Urinary bladder (tissue), 4 donors: ENCODE measurements around the gene AFAP1. TPM values are rescaled to one million over a fixed set of nuclear protein-coding genes. Genes with fewer than 3 reads are reported as not detected.
A peak's percentile ranks its signal among the peaks of the same experiment; 100 is the strongest.

Experiments
- DNase-seq: peaks from one replicate; pipeline ENCODE4 v3.0.0-alpha.2; 2015; ENCODE audit errors: extremely low spot score
- H3K27ac ChIP-seq: one replicate; pipeline ENCODE4 v1.5.1; 2013; ENCODE audit warnings: low read depth, mild to moderate bottlenecking, moderate library complexity
- H3K36me3 ChIP-seq: one replicate; pipeline ENCODE4 v1.6.1; 2013; ENCODE audit warnings: mild to moderate bottlenecking, moderate library complexity; ENCODE audit not compliant: insufficient read depth
- H3K4me1 ChIP-seq: one replicate; pipeline ENCODE4 v1.6.1; 2013; ENCODE audit warnings: mild to moderate bottlenecking, moderate library complexity; ENCODE audit not compliant: insufficient read depth
- H3K4me3 ChIP-seq: one replicate; pipeline ENCODE4 v1.5.1; 2013; ENCODE audit warnings: low read depth, low read length
- WGBS: extraction: QIAGEN DNeasy Blood & Tissue Kit; methylation state at CpG from one replicate; pipeline ENCODE4 v1.1.7; 2013; 5-methylcytosine and 5-hydroxymethylcytosine counted together
- polyA plus RNA-seq: library from polyadenylated mRNA; stranded (reverse); fragments of 200-250 nt; gene quantifications from one replicate; pipeline ENCODE4 v1.2.3, GENCODE V29; 2013
- total RNA-seq: library from RNA; depleted of rRNA; stranded (reverse); fragments of >200 nt; gene quantifications from one replicate; pipeline ENCODE4 v1.2.3, GENCODE V29; 2014
- donor health status: healthy with polysubstance abuse.
- donor health status: healthy.

AFAP1 gene
- total and polyA plus RNA-seq, 2 donors = 27.8 to 41.8 TPM

- Histone ChIP-seq H3K36me3 (no peaks in the 10 kb centered on the region), H3K4me1 (peaks cover 2% of the 10 kb centered on the region), H3K27ac (no peak overlapping the region), H3K4me3 (no peak overlapping the region)
- 92% methylated on average over 17 of the region's 17 CpGs for WGBS
- DNase-seq = no peak
Observed at GRCh38 chr4:7962609-7963508, 23.2 kb upstream of the AFAP1 start.

- H3K27ac ChIP-seq = no peak overlapping the region
- peaks cover 2% of the 10 kb centered on the region for H3K4me1 ChIP-seq
- peak; percentile 89 for DNase-seq
- no peaks in the 10 kb centered on the region for H3K36me3 ChIP-seq
- 31% methylated on average over 19 of the region's 19 CpGs for WGBS
- H3K4me3 ChIP-seq = no peak overlapping the region
Observed at GRCh38 chr4:7960790-7961655, 21.4 kb upstream of the AFAP1 start.

- Histone ChIP-seq H3K4me3 (no peak overlapping the region), H3K4me1 (peaks cover 2% of the 10 kb centered on the region), H3K27ac (peak overlapping the region; percentile 4), H3K36me3 (no peaks in the 10 kb centered on the region)
- DNase-seq = no peak
- 65% methylated on average over 11 of the region's 11 CpGs for WGBS
Observed at GRCh38 chr4:7960017-7960789, 20.5 kb upstream of the AFAP1 start.

GRCh38 chr4:7959078-7959477 lies 19.4 kb upstream of the AFAP1 start:
- 77% methylated on average over 7 of the region's 7 CpGs for WGBS
- DNase-seq = no peak
- Histone ChIP-seq H3K4me3 (no peak overlapping the region), H3K4me1 (peaks cover 2% of the 10 kb centered on the region), H3K27ac (no peak overlapping the region), H3K36me3 (no peaks in the 10 kb centered on the region)

- no peaks in the 10 kb centered on the region for H3K36me3 ChIP-seq
Observed at GRCh38 chr4:7956934-7957656, 17.4 kb upstream of the AFAP1 start.

GRCh38 chr4:7956270-7956808 lies 16.7 kb upstream of the AFAP1 start:
- DNase-seq = no peak
- 68% methylated on average over 8 of the region's 8 CpGs for WGBS
- Histone ChIP-seq H3K36me3 (no peaks in the 10 kb centered on the region), H3K4me3 (no peak overlapping the region), H3K27ac (no peak overlapping the region), H3K4me1 (peaks cover 2% of the 10 kb centered on the region)

More at GRCh38 chr4:7956934-7957656, 17.4 kb upstream of the AFAP1 start:
- WGBS = 69% methylated on average over 11 of the region's 11 CpGs
- Histone ChIP-seq H3K27ac (no peak overlapping the region), H3K4me3 (no peak overlapping the region), H3K4me1 (peaks cover 2% of the 10 kb centered on the region)
- DNase-seq = no peak

- 67% methylated on average over 4 of the region's 4 CpGs for WGBS
- Histone ChIP-seq H3K36me3 (no peaks in the 10 kb centered on the region), H3K4me3 (no peak overlapping the region), H3K4me1 (no peaks in the 10 kb centered on the region), H3K27ac (no peak overlapping the region)
- DNase-seq = no peak
Observed at GRCh38 chr4:7955393-7955792, 15.7 kb upstream of the AFAP1 start.

GRCh38 chr4:7952615-7953014 lies 13.0 kb upstream of the AFAP1 start:
- WGBS = 91% methylated on average over 9 of the region's 9 CpGs
- no peak for DNase-seq
- H3K4me1 ChIP-seq = no peaks in the 10 kb centered on the region
- no peak overlapping the region for H3K4me3 ChIP-seq
- H3K27ac ChIP-seq = no peak overlapping the region
- H3K36me3 ChIP-seq = no peaks in the 10 kb centered on the region

- Histone ChIP-seq H3K27ac (no peak overlapping the region), H3K36me3 (no peaks in the 10 kb centered on the region), H3K4me1 (no peaks in the 10 kb centered on the region), H3K4me3 (no peak overlapping the region)
- DNase-seq = no peak
- WGBS = 91% methylated on average over 18 of the region's 18 CpGs
Observed at GRCh38 chr4:7950301-7951092, 10.8 kb upstream of the AFAP1 start.

GRCh38 chr4:7949759-7950158 lies 10.1 kb upstream of the AFAP1 start:
- WGBS = 78% methylated on average over 4 of the region's 4 CpGs
- DNase-seq = no peak
- no peaks in the 10 kb centered on the region for H3K36me3 ChIP-seq
- no peak overlapping the region for H3K4me3 ChIP-seq
- H3K4me1 ChIP-seq = no peaks in the 10 kb centered on the region
- no peak overlapping the region for H3K27ac ChIP-seq

- no peak for DNase-seq
Observed at GRCh38 chr4:7947927-7948326, 8.3 kb upstream of the AFAP1 start.

More at GRCh38 chr4:7947927-7948326, 8.3 kb upstream of the AFAP1 start:
- Histone ChIP-seq H3K36me3 (no peaks in the 10 kb centered on the region), H3K4me1 (no peaks in the 10 kb centered on the region), H3K27ac (no peak overlapping the region), H3K4me3 (no peak overlapping the region)
- 75% methylated on average over 4 of the region's 4 CpGs for WGBS
